Measurements from ENCODE around the gene NEMP2. TPM values are rescaled to one million over a fixed set of nuclear protein-coding genes. Genes with fewer than 3 reads are reported as not detected.

NEMP2 gene
- total and polyA plus RNA-seq, 2 of the 4 experiments (the other 2 are of a cell fraction) = 1.1 to 1.3 TPM

- H4K8ac ChIP-seq (ENCODE audit: low read depth in 2 of 2, low read length in 2 of 2) = no peak overlapping the region
- no peaks in the 10 kb centered on the region for H3K4me1 ChIP-seq (ENCODE audit: control insufficient read depth, insufficient read depth, low read length)
- H3K18ac ChIP-seq (ENCODE audit: low read depth, low read length) = no peak overlapping the region
- ATAC-seq (ENCODE audit: low read depth) = no peak
- no peak overlapping the region for H2BK20ac ChIP-seq (ENCODE audit: low read depth, low read length)
- no peak overlapping the region for H2AFZ ChIP-seq (replicated peaks; ENCODE audit: low read length, poor library complexity)
- no peak overlapping the region for H3K4me2 ChIP-seq (ENCODE audit: low read depth, low read length)
- H3K56ac ChIP-seq (ENCODE audit: extremely low read depth, insufficient read depth, low read length) = no peak overlapping the region
- H4K5ac ChIP-seq (ENCODE audit: low read depth, low read length) = no peak overlapping the region
- dilution Hi-C loops (cut with HindIII; ENCODE audit: low sequenced_read_pairs, unreplicated experiment) (no loop called here), intact Hi-C loops (cut with micrococcal nuclease) (no loop called here), in situ Hi-C loops (cut with MboI; ENCODE audit: low sequenced_read_pairs) (no loop called here)
- no peak overlapping the region for H3K23ac ChIP-seq (ENCODE audit: low read depth, low read length)
- no TSS peak for BruUV-seq (replicated peaks)
- H3K4me3 ChIP-seq (ENCODE audit: insufficient read depth, low read depth, low read length) = no peak overlapping the region
- 0 out of 2 replicates have a peak, but pooled peaks cover 3% of the 10 kb centered on the region for H3K9me1 ChIP-seq (ENCODE audit: insufficient read depth, low read length)
- no peak overlapping the region for H2BK5ac ChIP-seq (ENCODE audit: low read depth, low read length, poor library complexity, severe bottlenecking)
- H3K9ac ChIP-seq (ENCODE audit: low read depth, low read length) = no peak overlapping the region
- H4K91ac ChIP-seq (ENCODE audit: insufficient read depth, low read depth, low read length) = no peak overlapping the region
- no peaks in the 10 kb centered on the region for H3K9me3 ChIP-seq (ENCODE audit: control insufficient read depth, insufficient read depth, low read length)
- H3K27me3 ChIP-seq (ENCODE audit: control insufficient read depth, insufficient read depth, low read length) = no peaks in the 10 kb centered on the region
- H2AK9ac ChIP-seq (replicated peaks; ENCODE audit: low read depth, low read length, poor library complexity) = no peak overlapping the region
- H3K4ac ChIP-seq (ENCODE audit: low read depth, low read length) = no peak overlapping the region
- peak; percentile 15 for DNase-seq
- H3K79me1 ChIP-seq (ENCODE audit: low read depth in 1 of 2, low read length in 2 of 2) = no peaks in the 10 kb centered on the region
- WGBS, 2 experiments (ENCODE audit: extremely low coverage in 2 of 2, insufficient read length in 1 of 2) = no CpG with 5 or more reads among the region's 1 CpG
- H4K20me1 ChIP-seq (ENCODE audit: insufficient read depth, low read length) = no peaks in the 10 kb centered on the region
- H2BK15ac ChIP-seq (ENCODE audit: low read depth, low read length) = no peak overlapping the region
- H2AK5ac ChIP-seq (ENCODE audit: low read depth, low read length) = no peak overlapping the region
- ChIA-PET POLR2A (ENCODE audit: unreplicated experiment) (no interaction called here), CTCF (no interaction called here)
- H3K36me3 ChIP-seq (ENCODE audit: control insufficient read depth, insufficient read depth, low read length) = 0 out of 2 replicates have a peak, but pooled peaks cover 3% of the 10 kb centered on the region
- no peak overlapping the region for H3K27ac ChIP-seq (ENCODE audit: insufficient read depth, low read length)
- no peak overlapping the region for H3K14ac ChIP-seq (replicated peaks; ENCODE audit: low read depth, low read length)
- TF ChIP-seq MAFK (IDR thresholded peaks at IDR 0.05; ENCODE audit: low read depth, low read length) = no peak
- TF ChIP-seq CEBPB (IDR thresholded peaks at IDR 0.05; ENCODE audit: low read depth, low read length) = peak; percentile 88
- H2BK120ac ChIP-seq (ENCODE audit: low read depth, low read length) = no peak overlapping the region
Observed at GRCh38 chr2:190514676-190515075, 19.8 kb downstream of the NEMP2 start.
